Skeletal muscle tissue (tissue), 4 donors: ENCODE measurements around the gene C12orf57. TPM values are rescaled to one million over a fixed set of nuclear protein-coding genes. Genes with fewer than 3 reads are reported as not detected.
A peak's percentile ranks its signal among the peaks of the same experiment; 100 is the strongest.
"Not testable (repeated sequence)": the region's sequence is repeated elsewhere in the genome, so short reads cannot be mapped to it uniquely, and the experiment has no call there.

Source experiments
- H3K27ac ChIP-seq: one replicate; pipeline ENCODE4 v1.7.0; 2013; ENCODE audit warnings: mild to moderate bottlenecking, low read depth, low read length, inconsistent platforms
- H3K27me3 ChIP-seq, 3 donors: one replicate each; pipeline ENCODE4 v1.7.0; 2013; ENCODE audit warnings: low read length in 3 of 3; ENCODE audit not compliant: control insufficient read depth in 3 of 3, insufficient read depth in 3 of 3
- H3K36me3 ChIP-seq, 3 donors: one replicate each; pipeline ENCODE4 v1.7.0; 2013; ENCODE audit warnings: low read length in 3 of 3; ENCODE audit not compliant: control insufficient read depth in 3 of 3, insufficient read depth in 3 of 3
- H3K4me1 ChIP-seq, 3 donors: one replicate each; pipeline ENCODE4 v1.7.0; 2013; ENCODE audit warnings: low read length in 3 of 3, mild to moderate bottlenecking in 3 of 3; ENCODE audit not compliant: control insufficient read depth in 3 of 3, insufficient read depth in 3 of 3
- H3K4me3 ChIP-seq, 3 donors: one replicate each; pipeline ENCODE4 v1.7.0; 2013; ENCODE audit warnings: low read length in 3 of 3
- H3K9ac ChIP-seq, 3 donors: one replicate each; pipeline ENCODE4 v1.7.0; 2013; ENCODE audit warnings: low read length in 3 of 3, mild to moderate bottlenecking in 3 of 3, moderate library complexity in 2 of 3, low read depth in 1 of 3
- H3K9me3 ChIP-seq, 3 donors: one replicate each; pipeline ENCODE4 v1.7.0; 2013; ENCODE audit warnings: low read length in 3 of 3; ENCODE audit not compliant: control insufficient read depth in 3 of 3
- total RNA-seq: library from RNA; depleted of rRNA; stranded (reverse); fragments of >200 nt; gene quantifications from one replicate; pipeline ENCODE4 v1.2.3, GENCODE V29; 2014
- donor health status: Osteomylitis.

Gene C12orf57
- total RNA-seq, 1 donor from 2014 or later, result 205 TPM

- not testable (repeated sequence) for H3K4me3 ChIP-seq, H3K27ac ChIP-seq, H3K9me3 ChIP-seq, H3K9ac ChIP-seq
- Histone ChIP-seq H3K36me3 (peaks cover 0 to 16% (median 8%) of the 10 kb centered on the region in 3 donors), H3K4me1 (peaks cover 11 to 18% (median 12%) of the 10 kb centered on the region in 3 donors), H3K27me3 (peaks cover 2 to 13% (median 3%) of the 10 kb centered on the region in 3 donors)
Measured at GRCh38 chr12:6908141-6908540, 35.7 kb upstream of the C12orf57 start.

GRCh38 chr12:6909421-6910145 lies 34.2 kb upstream of the C12orf57 start:
- H3K9ac ChIP-seq, result no peak overlapping the region
- no peaks in the 10 kb centered on the region for H3K9me3 ChIP-seq
- peaks cover 7 to 16% (median 12%) of the 10 kb centered on the region in 3 donors for H3K4me1 ChIP-seq
- H3K27me3 ChIP-seq, result peaks cover 8 to 19% (median 10%) of the 10 kb centered on the region in 3 donors
- peaks cover 0 to 16% (median 8%) of the 10 kb centered on the region in 3 donors for H3K36me3 ChIP-seq
- H3K4me3 ChIP-seq, result no peak overlapping the region
- H3K27ac ChIP-seq, result no peak overlapping the region

GRCh38 chr12:6912164-6912935 lies 31.5 kb upstream of the C12orf57 start:
- no peak overlapping the region for H3K27ac ChIP-seq
- H3K9ac ChIP-seq, result no peak overlapping the region
- peaks cover 9 to 14% (median 13%) of the 10 kb centered on the region in 3 donors for H3K4me1 ChIP-seq
- peaks cover 0 to 3% (median 1%) of the 10 kb centered on the region in 3 donors for H3K36me3 ChIP-seq
- peaks cover 12 to 27% (median 23%) of the 10 kb centered on the region in 3 donors for H3K27me3 ChIP-seq
- H3K9me3 ChIP-seq, result no peaks in the 10 kb centered on the region
- no peak overlapping the region for H3K4me3 ChIP-seq

GRCh38 chr12:6914246-6914946 lies 29.4 kb upstream of the C12orf57 start, which contains the start of gene ENO2:
Gene ENO2 (plus strand): TSS chr12:6914580. CDS start chr12:6915833, 1,253 bp downstream.
- no peaks in the 10 kb centered on the region for H3K9me3 ChIP-seq
- peak within 1 kb of the TSS; percentile 5 to 76 (median 64) for H3K9ac ChIP-seq
- peaks cover 12 to 27% (median 23%) of the 10 kb centered on the region in 3 donors for H3K27me3 ChIP-seq
- H3K36me3 ChIP-seq, result peaks cover 0 to 2% (median 0%) of the 10 kb centered on the region in 3 donors
- peak within 1 kb of the TSS; percentile 64 for H3K27ac ChIP-seq
- H3K4me3 ChIP-seq, result peak within 1 kb of the TSS; percentile 70 to 73 (median 71)
- H3K4me1 ChIP-seq, result peaks cover 9 to 14% (median 13%) of the 10 kb centered on the region in 3 donors

GRCh38 chr12:6914947-6915788 lies 28.7 kb upstream of the C12orf57 start:
- Histone ChIP-seq H3K27ac (peak overlapping the region; percentile 64), H3K9ac (peak overlapping the region; percentile 5 to 76 (median 64)), H3K4me1 (peaks cover 9 to 14% (median 13%) of the 10 kb centered on the region in 3 donors), H3K9me3 (no peaks in the 10 kb centered on the region), H3K4me3 (peak overlapping the region; percentile 70 to 73 (median 71)), H3K36me3 (peaks cover 0 to 4% (median 2%) of the 10 kb centered on the region in 3 donors), H3K27me3 (peaks cover 12 to 27% (median 23%) of the 10 kb centered on the region in 3 donors)

- Histone ChIP-seq H3K27ac (no peak overlapping the region), H3K4me3 (no peak overlapping the region), H3K9ac (no peak overlapping the region), H3K27me3 (peaks cover 12 to 27% (median 23%) of the 10 kb centered on the region in 3 donors), H3K4me1 (peaks cover 9 to 14% (median 13%) of the 10 kb centered on the region in 3 donors), H3K9me3 (no peaks in the 10 kb centered on the region), H3K36me3 (peaks cover 0 to 4% (median 2%) of the 10 kb centered on the region in 3 donors)
Measured at GRCh38 chr12:6915789-6916285, 28.0 kb upstream of the C12orf57 start.

- no peak overlapping the region for H3K9ac ChIP-seq
- no peaks in the 10 kb centered on the region for H3K9me3 ChIP-seq
- H3K27me3 ChIP-seq, result peaks cover 12 to 27% (median 23%) of the 10 kb centered on the region in 3 donors
- no peak overlapping the region for H3K4me3 ChIP-seq
- no peak overlapping the region for H3K27ac ChIP-seq
- H3K4me1 ChIP-seq, result peaks cover 9 to 14% (median 13%) of the 10 kb centered on the region in 3 donors
- peaks cover 0 to 5% (median 2%) of the 10 kb centered on the region in 3 donors for H3K36me3 ChIP-seq
Measured at GRCh38 chr12:6916426-6917200, 27.2 kb upstream of the C12orf57 start.

- Histone ChIP-seq H3K36me3 (peaks cover 0 to 5% (median 2%) of the 10 kb centered on the region in 3 donors), H3K27me3 (peaks cover 10 to 23% (median 19%) of the 10 kb centered on the region in 3 donors)
Measured at GRCh38 chr12:6917491-6918231, 26.2 kb upstream of the C12orf57 start.

More at GRCh38 chr12:6917491-6918231, 26.2 kb upstream of the C12orf57 start:
- H3K9ac ChIP-seq, result no peak overlapping the region
- H3K9me3 ChIP-seq, result no peaks in the 10 kb centered on the region
- peaks cover 9 to 14% (median 13%) of the 10 kb centered on the region in 3 donors for H3K4me1 ChIP-seq
- no peak overlapping the region for H3K27ac ChIP-seq
- H3K4me3 ChIP-seq, result no peak overlapping the region
